GM18502 (cell line): Measurements from ENCODE around the gene DDI2.
A peak's percentile ranks its signal among the peaks of the same experiment; 100 is the strongest.

Source experiments
- ATAC-seq: cut with Tn5 transposase; IDR thresholded peaks from one replicate; pipeline ENCODE4 v1.9.1; 2021; ENCODE audit warnings: mild to moderate bottlenecking; ENCODE audit not compliant: unreplicated experiment, poor library complexity

DDI2 gene

GRCh38 chr1:15676010-15676409, 58.8 kb downstream of the DDI2 start:
- ATAC-seq, result no peak

GRCh38 chr1:15676688-15677661, 59.7 kb downstream of the DDI2 start:
- no peak for ATAC-seq

GRCh38 chr1:15678578-15678977, 61.3 kb downstream of the DDI2 start:
- ATAC-seq, result no peak

GRCh38 chr1:15680131-15680530, 62.9 kb downstream of the DDI2 start:
- ATAC-seq, result no peak

- no peak for ATAC-seq
Measured at GRCh38 chr1:15680561-15681348, 63.5 kb downstream of the DDI2 start.

GRCh38 chr1:15681349-15682292, 64.4 kb downstream of the DDI2 start:
- no peak for ATAC-seq

GRCh38 chr1:15682936-15683341, 65.7 kb downstream of the DDI2 start:
- no peak for ATAC-seq

GRCh38 chr1:15683345-15684039, 66.2 kb downstream of the DDI2 start:
- no peak for ATAC-seq

- ATAC-seq, result no peak
Measured at GRCh38 chr1:15684042-15684461, 66.8 kb downstream of the DDI2 start, which contains the start of gene PLEKHM2. Gene PLEKHM2, plus strand, starts transcription at chr1:15684320. Its CDS starts 239 bp downstream, at chr1:15684559.

- no peak for ATAC-seq
Measured at GRCh38 chr1:15684468-15685291, 67.4 kb downstream of the DDI2 start.

- no peak for ATAC-seq
Measured at GRCh38 chr1:15685820-15686219, 68.6 kb downstream of the DDI2 start.

- no peak for ATAC-seq
Measured at GRCh38 chr1:15687446-15687845, 70.2 kb downstream of the DDI2 start.

- ATAC-seq, result no peak
Measured at GRCh38 chr1:15690317-15690716, 73.1 kb downstream of the DDI2 start.

- no peak for ATAC-seq
Measured at GRCh38 chr1:15691434-15692032, 74.3 kb downstream of the DDI2 start.

- ATAC-seq, result no peak
Measured at GRCh38 chr1:15692121-15692682, 74.9 kb downstream of the DDI2 start.

- ATAC-seq, result no peak
Measured at GRCh38 chr1:15693371-15693770, 76.1 kb downstream of the DDI2 start.

- ATAC-seq, result peak; percentile 90
Measured at GRCh38 chr1:15696956-15697521, 79.8 kb downstream of the DDI2 start.

- no peak for ATAC-seq
Measured at GRCh38 chr1:15698201-15698600, 80.9 kb downstream of the DDI2 start.
